Fibroblast of skin of scalp (primary cell): Measurements from ENCODE around the gene PTGES3L.
"Not testable (repeated sequence)": the region's sequence is repeated elsewhere in the genome, so short reads cannot be mapped to it uniquely, and the experiment has no call there.

Experiments used
- DNase-seq: peaks from one replicate; pipeline ENCODE4 v3.0.0-alpha.2; 2013

Gene PTGES3L

DNA sequence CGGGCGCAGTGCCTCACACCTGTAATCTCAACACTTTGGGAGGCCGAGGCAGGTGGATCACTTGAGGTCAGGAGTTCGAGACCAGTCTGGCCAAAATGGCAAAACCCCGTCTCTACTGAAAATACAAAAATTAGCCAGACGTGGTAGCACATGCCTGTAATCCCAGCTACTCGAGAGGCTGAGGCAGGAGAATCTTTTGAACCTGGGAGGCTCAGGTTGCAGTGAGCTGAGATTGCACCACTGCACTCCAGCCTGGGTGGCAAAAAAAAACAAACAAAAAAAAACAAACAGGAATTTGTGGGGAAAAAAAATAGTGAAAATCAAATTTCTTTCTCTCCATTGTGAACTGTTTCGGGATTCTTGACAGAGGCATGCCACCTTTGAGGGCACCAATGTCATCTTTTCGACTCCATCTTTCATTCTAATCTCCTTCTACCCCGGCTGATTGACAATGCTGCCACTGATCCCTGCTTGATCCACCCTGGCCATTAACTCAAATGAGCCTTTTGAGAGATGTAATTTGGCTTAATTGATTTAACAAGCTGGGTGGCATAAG lies 60.3 kb downstream of the PTGES3L start:
- not testable (repeated sequence) for DNase-seq

GRCh38 chr17:42918902-42919521 lies 60.9 kb downstream of the PTGES3L start:
- no peak for DNase-seq
